Liver (tissue), 9 donors: ENCODE results near the gene RTN3. TPM values are rescaled to one million over a fixed set of nuclear protein-coding genes. Genes with fewer than 3 reads are reported as not detected.

Source experiments
- DNase-seq: peaks from one replicate; pipeline ENCODE4 v3.0.0-alpha.2; 2017; ENCODE audit warnings: low spot score
- H3K27ac ChIP-seq, 2 donors: one replicate each; pipeline ENCODE4 v1.7.0; 2013; ENCODE audit warnings: inconsistent platforms in 2 of 2, low read length in 2 of 2, control low read depth in 1 of 2, low read depth in 1 of 2, mild to moderate bottlenecking in 1 of 2
- H3K27me3 ChIP-seq, 4 donors: one replicate each; pipeline versions ENCODE4 v1.6.1 to v1.7.0; 2013; ENCODE audit warnings: low read length in 3 of 4, inconsistent platforms in 1 of 4, mild to moderate bottlenecking in 1 of 4, moderate library complexity in 1 of 4; ENCODE audit not compliant: control insufficient read depth in 4 of 4, insufficient read depth in 4 of 4
- H3K36me3 ChIP-seq, 4 donors: one replicate each; pipeline versions ENCODE4 v1.6.1 to v1.7.0; 2013; ENCODE audit warnings: low read length in 3 of 4, mild to moderate bottlenecking in 3 of 4, low read depth in 1 of 4, moderate library complexity in 1 of 4; ENCODE audit not compliant: control insufficient read depth in 4 of 4, insufficient read depth in 3 of 4
- H3K4me1 ChIP-seq, 4 donors: one replicate each; pipeline versions ENCODE4 v1.6.1 to v1.7.0; 2013; ENCODE audit warnings: low read length in 3 of 4, mild to moderate bottlenecking in 3 of 4, moderate library complexity in 1 of 4; ENCODE audit not compliant: control insufficient read depth in 4 of 4, insufficient read depth in 4 of 4
- H3K4me3 ChIP-seq, 3 donors: one replicate each; pipeline versions ENCODE4 v1.6.1 to v1.7.0; 2013; ENCODE audit warnings: low read length in 3 of 3, control low read depth in 1 of 3, low read depth in 1 of 3, mild to moderate bottlenecking in 1 of 3
- H3K9ac ChIP-seq, 2 donors: one replicate each; pipeline ENCODE4 v1.7.0; 2013; ENCODE audit warnings: low read length in 2 of 2, mild to moderate bottlenecking in 2 of 2, moderate library complexity in 2 of 2, control low read depth in 1 of 2, low read depth in 1 of 2
- H3K9me3 ChIP-seq, 4 donors: one replicate each; pipeline versions ENCODE4 v1.6.1 to v1.7.0; 2013; ENCODE audit warnings: low read length in 3 of 4; ENCODE audit not compliant: control insufficient read depth in 4 of 4
- EGR1 ChIP-seq, 2 donors: IDR thresholded peaks; 2 replicates each; pipeline ENCODE4 v1.6.1; 2016 to 2018; ENCODE audit warnings: antibody characterized with exemption in 2 of 2, low read depth in 2 of 2
- FOXA1 ChIP-seq: IDR thresholded peaks from 2 replicates; pipeline ENCODE4 v1.6.1; 2016; ENCODE audit warnings: antibody characterized with exemption
- FOXA2 ChIP-seq: IDR thresholded peaks from 2 replicates; pipeline ENCODE4 v1.6.1; 2016; ENCODE audit warnings: antibody characterized with exemption
- GABPA ChIP-seq, 2 donors: IDR thresholded peaks in 1 of 2; conservative IDR thresholded peaks in 1 of 2; 2 replicates each; pipeline ENCODE4 v1.6.1; 2016; ENCODE audit warnings: antibody characterized with exemption in 2 of 2, mild to moderate bottlenecking in 1 of 2, moderate library complexity in 1 of 2
- HNF4A ChIP-seq, 2 donors: conservative IDR thresholded peaks; 2 replicates each; pipeline ENCODE4 v1.6.1; 2016; ENCODE audit warnings: antibody characterized with exemption in 2 of 2, mild to moderate bottlenecking in 2 of 2
- HNF4G ChIP-seq: IDR thresholded peaks from 2 replicates; pipeline ENCODE4 v1.6.1; 2016; ENCODE audit warnings: antibody characterized with exemption
- JUND ChIP-seq, 2 donors: IDR thresholded peaks; 2 replicates each; pipeline ENCODE4 v1.6.1; 2016; ENCODE audit warnings: antibody characterized with exemption in 2 of 2
- NR2F2 ChIP-seq: IDR thresholded peaks from 2 replicates; pipeline ENCODE4 v1.6.1; 2016; ENCODE audit warnings: antibody characterized with exemption
- RAD21 ChIP-seq, 2 donors: IDR thresholded peaks; 2 replicates each; pipeline ENCODE4 v1.6.1; 2016; ENCODE audit warnings: antibody characterized with exemption in 2 of 2, mild to moderate bottlenecking in 2 of 2
- RXRA ChIP-seq, 2 donors: IDR thresholded peaks; 2 replicates each; pipeline ENCODE4 v1.6.1; 2017 to 2018; ENCODE audit warnings: antibody characterized with exemption in 2 of 2, mild to moderate bottlenecking in 1 of 2
- SP1 ChIP-seq: IDR thresholded peaks from 2 replicates; pipeline ENCODE4 v1.6.1; 2018; ENCODE audit warnings: antibody characterized with exemption, mild to moderate bottlenecking
- TAF1 ChIP-seq: conservative IDR thresholded peaks from 2 replicates; pipeline ENCODE4 v1.6.1; 2016; ENCODE audit warnings: antibody characterized with exemption, mild to moderate bottlenecking
- YY1 ChIP-seq: IDR thresholded peaks from 2 replicates; pipeline ENCODE4 v1.6.1; 2016; ENCODE audit warnings: antibody characterized with exemption, mild to moderate bottlenecking
- WGBS: extraction: QIAGEN DNeasy Blood & Tissue Kit; methylation state at CpG from one replicate; pipeline ENCODE4 v1.1.7; 2013; 5-methylcytosine and 5-hydroxymethylcytosine counted together
- polyA plus RNA-seq, 2 donors: library from polyadenylated mRNA; stranded (reverse) in 1 of 2; unstranded in 1 of 2; fragments of 200-250 nt in 1 of 2; fragments of >200 nt in 1 of 2; fragmentation: Nextera tagmentation in 1 of 2; extraction: Ambion mirVana in 1 of 2; gene quantifications; one replicate each; pipeline versions ENCODE4 v1.2.1 to v1.2.3, GENCODE V29; 2013 to 2015
- total RNA-seq, 2 donors: library from RNA; depleted of rRNA; stranded (reverse); fragments of >200 nt; gene quantifications; one replicate each; pipeline ENCODE4 v1.2.3, GENCODE V29; 2014
- TF ChIP-seq, protein P1 (sequence below): IDR thresholded peaks from 2 replicates; pipeline ENCODE4 v1.6.1; 2016; ENCODE audit warnings: antibody characterized with exemption
- TF ChIP-seq, protein P2 (sequence below): IDR thresholded peaks from 2 replicates; pipeline ENCODE4 v1.6.1; 2016; ENCODE audit warnings: antibody characterized with exemption
- TF ChIP-seq, protein P3 (sequence below): IDR thresholded peaks from 2 replicates; pipeline ENCODE4 v1.6.1; 2016; ENCODE audit warnings: antibody characterized with exemption
- TF ChIP-seq, protein P4 (sequence below): IDR thresholded peaks from 2 replicates; pipeline ENCODE4 v1.6.1; 2016; ENCODE audit warnings: antibody characterized with exemption, mild to moderate bottlenecking
- TF ChIP-seq, protein P5 (sequence below): fragments of 150-350 bp; IDR thresholded peaks from 2 replicates; pipeline ENCODE4 v1.5.1; 2017; ENCODE audit warnings: improper control_type of control experiment, low read depth, low read length; ENCODE audit not compliant: missing input control
- donor health status: healthy.
- donor health status: healthy.
- donor health status: healthy.
- donor health status: healthy.
- donor health status: healthy.

Gene RTN3
- total and polyA plus RNA-seq, 4 donors = 29.7 to 49.3 (median 31.4) TPM

DNA sequence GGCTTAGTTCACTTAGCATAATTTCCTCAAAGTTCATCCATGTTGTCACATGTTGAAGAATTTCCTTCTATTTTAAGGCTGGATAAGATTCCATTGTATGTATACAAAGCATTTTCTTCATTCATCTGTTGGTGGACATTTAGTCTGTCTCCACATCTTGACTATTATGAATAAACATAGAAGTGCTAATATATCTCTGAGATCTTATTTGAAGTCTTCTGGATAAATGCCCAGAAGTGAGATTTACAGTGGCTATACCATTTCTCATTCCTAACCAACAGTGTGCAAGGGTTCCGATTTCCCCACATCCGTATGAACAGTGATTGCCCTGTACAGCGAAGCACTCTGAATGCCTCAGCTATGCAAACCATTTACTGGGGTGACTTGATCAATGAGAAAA lies 93.9 kb downstream of the RTN3 start:
- Histone ChIP-seq H3K9me3 (no peaks in the 10 kb centered on the region), H3K27ac (no peak overlapping the region), H3K4me1 (peaks cover 0 to under 1% (median 0%) of the 10 kb centered on the region in 4 donors), H3K4me3 (no peak overlapping the region), H3K27me3 (no peaks in the 10 kb centered on the region), H3K9ac (no peak overlapping the region), H3K36me3 (no peaks in the 10 kb centered on the region)
- 95% methylated on average over 3 of the region's 3 CpGs for WGBS
- no peak for DNase-seq
- TF ChIP-seq, protein P1, sequence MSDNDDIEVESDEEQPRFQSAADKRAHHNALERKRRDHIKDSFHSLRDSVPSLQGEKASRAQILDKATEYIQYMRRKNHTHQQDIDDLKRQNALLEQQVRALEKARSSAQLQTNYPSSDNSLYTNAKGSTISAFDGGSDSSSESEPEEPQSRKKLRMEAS = no peak

DNA sequence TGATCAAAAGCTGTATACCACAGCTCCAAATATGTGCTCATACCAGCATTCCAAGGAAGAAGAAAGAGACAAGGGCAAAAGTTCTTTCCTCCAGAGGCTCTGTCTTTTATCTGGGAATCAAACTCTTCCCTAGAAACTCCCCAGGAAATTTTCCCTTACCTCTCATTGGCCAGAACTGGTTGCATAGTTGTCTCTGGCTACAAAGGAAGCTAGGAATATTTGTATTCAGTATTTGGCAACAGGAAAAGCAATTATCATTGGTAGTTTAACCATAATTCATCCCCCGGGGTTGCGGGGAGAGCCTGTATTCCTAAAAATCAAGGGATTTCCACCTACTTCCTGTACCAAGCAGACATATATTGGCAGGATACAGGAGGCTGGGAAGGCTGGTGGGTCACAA lies 97.7 kb downstream of the RTN3 start:
- TF ChIP-seq, protein P1 = no peak
- no peak for TF ChIP-seq HNF4G
- TF ChIP-seq FOXA1 = no peak
- TF ChIP-seq, protein P2, sequence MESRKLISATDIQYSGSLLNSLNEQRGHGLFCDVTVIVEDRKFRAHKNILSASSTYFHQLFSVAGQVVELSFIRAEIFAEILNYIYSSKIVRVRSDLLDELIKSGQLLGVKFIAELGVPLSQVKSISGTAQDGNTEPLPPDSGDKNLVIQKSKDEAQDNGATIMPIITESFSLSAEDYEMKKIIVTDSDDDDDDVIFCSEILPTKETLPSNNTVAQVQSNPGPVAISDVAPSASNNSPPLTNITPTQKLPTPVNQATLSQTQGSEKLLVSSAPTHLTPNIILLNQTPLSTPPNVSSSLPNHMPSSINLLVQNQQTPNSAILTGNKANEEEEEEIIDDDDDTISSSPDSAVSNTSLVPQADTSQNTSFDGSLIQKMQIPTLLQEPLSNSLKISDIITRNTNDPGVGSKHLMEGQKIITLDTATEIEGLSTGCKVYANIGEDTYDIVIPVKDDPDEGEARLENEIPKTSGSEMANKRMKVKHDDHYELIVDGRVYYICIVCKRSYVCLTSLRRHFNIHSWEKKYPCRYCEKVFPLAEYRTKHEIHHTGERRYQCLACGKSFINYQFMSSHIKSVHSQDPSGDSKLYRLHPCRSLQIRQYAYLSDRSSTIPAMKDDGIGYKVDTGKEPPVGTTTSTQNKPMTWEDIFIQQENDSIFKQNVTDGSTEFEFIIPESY = no peak
- TF ChIP-seq EGR1 (IDR thresholded peaks at IDR 0.05; ENCODE audit: low read depth in 2 of 2) = no peak
- no peak for TF ChIP-seq RAD21 (IDR thresholded peaks at IDR 0.05)
- no peak for TF ChIP-seq GABPA (IDR thresholded peaks at IDR 0.05 in 1 of 2, conservative IDR thresholded peaks at IDR 0.05 in 1 of 2)
- TF ChIP-seq, protein P3, sequence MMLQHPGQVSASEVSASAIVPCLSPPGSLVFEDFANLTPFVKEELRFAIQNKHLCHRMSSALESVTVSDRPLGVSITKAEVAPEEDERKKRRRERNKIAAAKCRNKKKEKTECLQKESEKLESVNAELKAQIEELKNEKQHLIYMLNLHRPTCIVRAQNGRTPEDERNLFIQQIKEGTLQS = no peak
- no peak for TF ChIP-seq TAF1
- TF ChIP-seq HNF4A (conservative IDR thresholded peaks at IDR 0.05) = no peak
- no peak for TF ChIP-seq NR2F2
- TF ChIP-seq SP1 = no peak
- TF ChIP-seq, protein P4, sequence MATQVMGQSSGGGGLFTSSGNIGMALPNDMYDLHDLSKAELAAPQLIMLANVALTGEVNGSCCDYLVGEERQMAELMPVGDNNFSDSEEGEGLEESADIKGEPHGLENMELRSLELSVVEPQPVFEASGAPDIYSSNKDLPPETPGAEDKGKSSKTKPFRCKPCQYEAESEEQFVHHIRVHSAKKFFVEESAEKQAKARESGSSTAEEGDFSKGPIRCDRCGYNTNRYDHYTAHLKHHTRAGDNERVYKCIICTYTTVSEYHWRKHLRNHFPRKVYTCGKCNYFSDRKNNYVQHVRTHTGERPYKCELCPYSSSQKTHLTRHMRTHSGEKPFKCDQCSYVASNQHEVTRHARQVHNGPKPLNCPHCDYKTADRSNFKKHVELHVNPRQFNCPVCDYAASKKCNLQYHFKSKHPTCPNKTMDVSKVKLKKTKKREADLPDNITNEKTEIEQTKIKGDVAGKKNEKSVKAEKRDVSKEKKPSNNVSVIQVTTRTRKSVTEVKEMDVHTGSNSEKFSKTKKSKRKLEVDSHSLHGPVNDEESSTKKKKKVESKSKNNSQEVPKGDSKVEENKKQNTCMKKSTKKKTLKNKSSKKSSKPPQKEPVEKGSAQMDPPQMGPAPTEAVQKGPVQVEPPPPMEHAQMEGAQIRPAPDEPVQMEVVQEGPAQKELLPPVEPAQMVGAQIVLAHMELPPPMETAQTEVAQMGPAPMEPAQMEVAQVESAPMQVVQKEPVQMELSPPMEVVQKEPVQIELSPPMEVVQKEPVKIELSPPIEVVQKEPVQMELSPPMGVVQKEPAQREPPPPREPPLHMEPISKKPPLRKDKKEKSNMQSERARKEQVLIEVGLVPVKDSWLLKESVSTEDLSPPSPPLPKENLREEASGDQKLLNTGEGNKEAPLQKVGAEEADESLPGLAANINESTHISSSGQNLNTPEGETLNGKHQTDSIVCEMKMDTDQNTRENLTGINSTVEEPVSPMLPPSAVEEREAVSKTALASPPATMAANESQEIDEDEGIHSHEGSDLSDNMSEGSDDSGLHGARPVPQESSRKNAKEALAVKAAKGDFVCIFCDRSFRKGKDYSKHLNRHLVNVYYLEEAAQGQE = no peak
- no peak for TF ChIP-seq FOXA2
- no peak for TF ChIP-seq JUND (IDR thresholded peaks at IDR 0.05)
- no peak for TF ChIP-seq RXRA (IDR thresholded peaks at IDR 0.05)
- no peak for TF ChIP-seq YY1
- TF ChIP-seq, protein P5, sequence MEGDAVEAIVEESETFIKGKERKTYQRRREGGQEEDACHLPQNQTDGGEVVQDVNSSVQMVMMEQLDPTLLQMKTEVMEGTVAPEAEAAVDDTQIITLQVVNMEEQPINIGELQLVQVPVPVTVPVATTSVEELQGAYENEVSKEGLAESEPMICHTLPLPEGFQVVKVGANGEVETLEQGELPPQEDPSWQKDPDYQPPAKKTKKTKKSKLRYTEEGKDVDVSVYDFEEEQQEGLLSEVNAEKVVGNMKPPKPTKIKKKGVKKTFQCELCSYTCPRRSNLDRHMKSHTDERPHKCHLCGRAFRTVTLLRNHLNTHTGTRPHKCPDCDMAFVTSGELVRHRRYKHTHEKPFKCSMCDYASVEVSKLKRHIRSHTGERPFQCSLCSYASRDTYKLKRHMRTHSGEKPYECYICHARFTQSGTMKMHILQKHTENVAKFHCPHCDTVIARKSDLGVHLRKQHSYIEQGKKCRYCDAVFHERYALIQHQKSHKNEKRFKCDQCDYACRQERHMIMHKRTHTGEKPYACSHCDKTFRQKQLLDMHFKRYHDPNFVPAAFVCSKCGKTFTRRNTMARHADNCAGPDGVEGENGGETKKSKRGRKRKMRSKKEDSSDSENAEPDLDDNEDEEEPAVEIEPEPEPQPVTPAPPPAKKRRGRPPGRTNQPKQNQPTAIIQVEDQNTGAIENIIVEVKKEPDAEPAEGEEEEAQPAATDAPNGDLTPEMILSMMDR = no peak
- peaks cover 0 to 2% (median 0%) of the 10 kb centered on the region in 4 donors for H3K4me1 ChIP-seq
- no peak overlapping the region for H3K9ac ChIP-seq
- no peaks in the 10 kb centered on the region for H3K9me3 ChIP-seq
- 72% methylated on average over 2 of the region's 2 CpGs for WGBS
- H3K4me3 ChIP-seq = no peak overlapping the region
- H3K36me3 ChIP-seq = no peaks in the 10 kb centered on the region
- no peak overlapping the region for H3K27ac ChIP-seq
- DNase-seq = no peak
- H3K27me3 ChIP-seq = no peaks in the 10 kb centered on the region
